ENCODE data around the gene PCID2.

- TF ChIP-seq CTCF (IDR thresholded peaks at IDR 0.05) (no peak), POLR2A (IDR thresholded peaks at IDR 0.05) (no peak)
Observed at GRCh38 chr13:113158946-113159345, 49.5 kb downstream of the PCID2 start.

Measured in heart left ventricle (tissue), 13 donors.